ENCODE data around the gene MGAT5.
"Not testable (repeated sequence)": the region's sequence is repeated elsewhere in the genome, so short reads cannot be mapped to it uniquely, and the experiment has no call there.

Gene MGAT5

GRCh38 chr2:134468776-134469175, 214.9 kb downstream of the MGAT5 start:
- no peak for DNase-seq (ENCODE audit: low read depth in 2 of 2)

- no peak for DNase-seq (ENCODE audit: low read depth in 2 of 2)
These were observed 215.7 kb downstream of the MGAT5 start for GRCh38 chr2:134469516-134470115.

DNA sequence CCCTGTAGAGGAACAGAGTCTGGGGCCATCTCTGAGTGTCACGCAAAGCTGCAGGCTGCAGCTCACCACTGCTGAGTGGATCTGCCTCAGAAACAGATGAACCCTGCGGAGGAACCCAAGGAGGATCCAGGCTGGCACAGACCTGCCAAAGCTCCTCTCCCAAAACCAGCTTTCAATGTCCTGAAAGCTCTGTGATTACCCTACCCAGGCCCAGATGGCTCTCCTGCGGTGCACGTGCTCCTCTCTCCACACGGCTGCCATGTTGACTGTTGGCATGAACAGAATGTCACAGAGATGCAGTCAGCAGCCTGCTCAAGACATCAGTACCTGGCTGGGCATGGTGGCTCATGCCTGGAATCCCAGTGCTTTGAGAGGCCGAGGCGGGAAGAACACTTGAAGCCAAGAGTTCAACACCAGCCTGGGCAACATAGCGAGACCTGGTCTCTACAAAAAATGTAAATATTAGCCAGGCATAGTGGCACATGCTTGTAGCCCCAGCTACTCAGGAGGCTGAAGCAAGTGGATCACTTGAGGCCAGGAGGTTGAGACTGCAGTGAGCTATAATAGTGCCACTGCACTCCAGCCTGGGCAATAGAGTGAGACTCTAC, 216.8 kb downstream of the MGAT5 start:
- DNase-seq (ENCODE audit: low read depth in 2 of 2) = no peak

DNA sequence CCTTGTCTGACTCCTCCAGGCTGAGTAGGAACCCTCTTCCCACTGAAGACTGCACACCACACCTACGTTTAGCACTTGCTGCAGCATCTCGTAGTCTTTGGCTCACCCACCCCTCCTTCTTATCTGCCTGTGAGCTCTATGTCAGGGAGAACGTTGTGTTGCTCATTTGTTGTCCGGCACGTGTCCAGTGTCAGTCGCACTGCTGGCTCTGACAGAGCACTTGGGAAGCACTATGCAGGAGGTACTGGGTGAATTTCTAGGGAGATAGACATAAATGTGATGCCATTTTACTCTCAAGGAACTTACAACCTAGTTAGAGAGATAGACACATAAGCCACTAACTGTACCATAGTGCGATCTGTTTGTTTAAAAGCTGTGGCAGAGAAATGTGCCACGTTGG, 223.1 kb downstream of the MGAT5 start:
- not testable (repeated sequence) for DNase-seq (ENCODE audit: low read depth in 2 of 2)

DNA sequence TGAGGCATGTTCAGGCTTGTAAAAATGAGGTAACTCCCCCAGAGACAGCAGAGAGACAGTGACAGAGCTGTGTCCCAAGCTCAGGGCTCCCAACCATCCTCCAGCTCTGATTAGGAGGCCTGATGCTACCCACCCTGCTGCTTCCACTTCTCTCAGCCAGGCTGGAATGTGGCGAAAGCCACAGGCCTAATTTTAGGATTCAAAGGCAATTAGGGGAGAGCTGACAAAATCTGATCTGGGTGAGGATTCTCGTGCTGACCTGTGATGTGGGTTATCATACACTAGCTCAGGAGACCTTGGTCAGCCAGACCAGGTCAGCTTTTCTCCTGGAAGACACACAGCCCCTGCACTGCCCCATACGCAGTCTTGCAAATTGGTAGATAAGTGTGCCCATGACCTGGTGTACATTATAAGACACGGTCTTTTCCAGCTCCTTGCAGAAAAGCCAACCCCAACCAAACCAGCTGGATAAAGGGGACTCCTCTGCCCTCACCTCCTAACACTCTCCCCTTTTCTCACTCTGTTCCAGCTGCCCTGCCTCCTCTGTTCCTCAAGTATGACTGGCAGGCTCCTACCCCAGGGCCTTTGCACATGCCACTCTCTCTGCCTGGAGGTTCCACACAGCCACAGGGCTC, 225.9 kb downstream of the MGAT5 start:
- DNase-seq (ENCODE audit: low read depth in 2 of 2) = no peak

- DNase-seq (ENCODE audit: low read depth in 2 of 2) = no peak
These were observed 228.4 kb downstream of the MGAT5 start for GRCh38 chr2:134482131-134482723.

DNA sequence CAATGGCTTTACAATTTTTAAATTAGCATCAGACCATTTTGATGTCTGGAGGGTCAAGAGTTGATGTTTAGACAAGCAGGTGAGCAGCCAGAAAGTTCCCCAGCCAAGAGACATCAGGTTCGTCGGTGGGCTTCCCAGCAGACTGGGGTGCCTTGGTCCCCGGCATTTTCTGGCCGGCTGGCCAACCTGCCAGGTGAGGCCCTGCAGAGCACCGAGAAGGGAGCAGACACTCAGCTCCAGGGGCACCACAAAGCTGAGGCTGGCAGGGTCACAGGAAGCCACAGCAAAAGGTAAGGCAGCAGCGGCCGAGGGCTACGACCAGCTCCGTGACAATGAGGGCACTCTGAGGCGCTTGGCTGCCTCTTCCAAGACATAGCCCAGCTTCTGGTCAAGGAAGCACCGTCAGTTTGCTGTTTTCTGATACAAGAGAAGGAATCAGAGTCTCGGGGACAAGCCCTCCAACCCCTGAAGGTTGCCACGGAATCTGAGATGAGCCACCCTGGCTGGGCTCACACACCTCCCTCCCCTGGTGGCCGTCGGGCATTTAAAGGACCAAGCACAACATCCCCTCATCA, 229.0 kb downstream of the MGAT5 start:
- no peak for DNase-seq (ENCODE audit: low read depth in 2 of 2)

DNA sequence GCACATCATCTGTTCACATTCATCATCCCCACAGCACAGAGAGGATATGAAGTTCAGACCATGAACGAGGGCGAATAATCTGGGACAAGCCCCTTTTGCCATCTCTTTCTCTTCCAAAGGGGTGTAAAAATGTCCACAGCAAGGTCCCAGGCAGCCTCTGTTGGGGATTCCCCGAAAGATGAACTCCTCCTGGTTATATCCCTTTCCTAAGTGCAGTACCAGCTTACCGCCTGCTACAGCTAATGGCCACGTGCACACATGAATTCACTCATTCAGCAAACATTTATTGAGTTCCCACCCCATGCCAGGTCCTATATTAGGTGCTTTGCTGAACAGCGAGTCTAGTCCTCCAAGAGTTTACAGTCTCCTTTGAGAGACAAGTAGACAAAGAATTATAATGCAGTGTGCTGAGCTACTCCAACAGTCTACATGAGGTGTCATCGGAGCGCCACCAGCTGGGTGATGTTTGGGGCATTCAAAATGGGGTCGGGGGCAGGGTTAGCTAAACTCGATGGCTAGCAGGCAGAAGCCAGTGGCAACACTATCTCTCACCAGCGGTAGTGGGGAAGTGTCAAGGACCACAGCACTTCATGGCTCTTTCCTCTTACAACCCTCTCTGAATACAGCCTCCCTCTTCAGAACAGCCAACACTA, 236.0 kb downstream of the MGAT5 start:
- no peak for DNase-seq (ENCODE audit: low read depth in 2 of 2)

- no peak for DNase-seq (ENCODE audit: low read depth in 2 of 2)
These were observed 236.7 kb downstream of the MGAT5 start for GRCh38 chr2:134490559-134490958.

DNA sequence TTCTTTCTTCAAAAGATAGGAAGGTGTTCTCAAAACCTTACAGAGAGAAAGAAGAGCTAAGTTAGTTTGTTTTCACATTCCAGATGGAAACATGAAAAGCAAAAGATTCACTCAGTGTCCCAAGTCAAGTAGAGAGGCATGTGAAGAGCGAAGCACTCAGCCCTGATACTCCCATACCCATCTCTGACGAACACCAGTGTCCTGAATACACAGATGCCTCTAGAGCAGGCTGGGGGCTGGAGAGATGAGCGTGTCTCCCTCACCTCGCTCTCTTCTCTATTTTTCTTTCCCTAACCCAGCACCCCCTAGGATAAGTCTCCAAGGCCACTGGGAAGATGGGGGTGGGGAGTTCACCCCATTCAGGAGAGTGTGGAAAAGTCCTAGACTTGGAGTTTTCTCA, 237.2 kb downstream of the MGAT5 start:
- no peak for DNase-seq (ENCODE audit: low read depth in 2 of 2)

DNA sequence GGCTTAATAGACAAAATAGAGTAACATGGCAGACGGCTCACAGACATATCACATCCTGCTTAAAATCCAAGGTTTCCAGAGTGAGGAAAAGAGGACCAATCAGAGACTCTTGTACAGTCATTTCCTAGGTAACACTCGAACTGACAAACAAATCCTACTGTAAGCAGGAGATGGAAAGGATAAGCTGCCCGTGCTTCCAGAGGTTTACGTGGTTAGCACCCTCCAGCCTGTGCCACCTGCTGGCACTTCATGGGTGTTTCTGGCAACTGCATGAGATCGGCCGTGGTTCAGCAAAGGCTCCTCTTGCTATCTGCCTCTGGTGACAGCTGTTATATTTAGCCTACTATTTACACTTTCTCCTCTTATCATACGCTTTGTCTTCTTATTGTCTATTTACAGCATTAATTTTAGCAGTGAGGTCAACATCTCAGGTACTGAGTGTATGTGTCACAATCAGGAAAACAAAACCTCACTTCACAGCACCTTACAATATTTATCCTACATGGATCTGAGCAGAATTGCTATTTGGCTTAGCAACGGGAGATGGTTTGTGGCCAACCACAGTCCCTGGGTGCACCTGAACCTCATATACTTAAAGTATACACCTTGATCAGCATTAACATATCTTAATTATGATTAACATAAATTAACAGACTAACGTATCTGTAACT, 238.0 kb downstream of the MGAT5 start:
- DNase-seq (ENCODE audit: low read depth in 2 of 2) = no peak

DNA sequence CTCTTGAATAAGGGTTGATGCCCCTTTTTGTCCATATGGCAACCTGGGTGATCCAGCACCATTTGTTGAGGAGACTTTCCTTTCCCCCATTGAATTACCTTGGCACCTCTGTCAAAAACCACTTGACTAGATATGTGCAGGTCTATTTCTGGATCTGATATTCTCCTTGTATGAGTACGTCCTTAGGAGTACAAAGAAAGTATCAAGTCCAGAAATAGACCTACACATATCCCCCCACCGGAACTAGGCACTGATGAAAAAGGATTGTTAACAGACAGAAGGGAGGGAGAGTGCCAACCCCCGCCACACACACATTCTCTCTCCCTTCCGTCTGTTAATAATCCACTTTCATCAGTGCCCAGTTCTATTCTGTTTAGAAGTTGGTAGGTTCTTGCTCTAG, 239.9 kb downstream of the MGAT5 start:
- DNase-seq (ENCODE audit: low read depth in 2 of 2) = no peak

DNA sequence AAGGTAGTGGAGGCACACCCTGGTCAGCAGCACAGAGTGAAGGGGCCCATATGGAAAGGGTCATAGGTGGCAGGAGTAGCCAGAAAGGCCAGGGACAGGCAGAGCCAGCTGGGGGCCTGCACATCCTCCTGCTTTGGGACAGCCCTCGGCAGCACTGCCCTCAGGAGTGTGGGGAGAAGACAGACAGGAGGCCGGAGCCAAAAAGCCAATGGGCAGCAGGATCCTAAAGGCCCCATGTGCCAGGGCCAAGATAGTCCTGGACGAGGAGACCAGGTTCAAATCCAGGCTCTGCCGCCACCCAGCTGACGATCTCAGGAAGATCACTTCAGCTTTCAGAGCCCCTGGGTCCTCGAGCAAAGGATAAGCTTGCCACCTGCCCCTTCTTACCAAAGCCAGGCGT, 244.8 kb downstream of the MGAT5 start:
- no peak for DNase-seq (ENCODE audit: low read depth in 2 of 2)

GRCh38 chr2:134499307-134499926, 245.5 kb downstream of the MGAT5 start:
- DNase-seq (ENCODE audit: low read depth in 2 of 2) = no peak

DNA sequence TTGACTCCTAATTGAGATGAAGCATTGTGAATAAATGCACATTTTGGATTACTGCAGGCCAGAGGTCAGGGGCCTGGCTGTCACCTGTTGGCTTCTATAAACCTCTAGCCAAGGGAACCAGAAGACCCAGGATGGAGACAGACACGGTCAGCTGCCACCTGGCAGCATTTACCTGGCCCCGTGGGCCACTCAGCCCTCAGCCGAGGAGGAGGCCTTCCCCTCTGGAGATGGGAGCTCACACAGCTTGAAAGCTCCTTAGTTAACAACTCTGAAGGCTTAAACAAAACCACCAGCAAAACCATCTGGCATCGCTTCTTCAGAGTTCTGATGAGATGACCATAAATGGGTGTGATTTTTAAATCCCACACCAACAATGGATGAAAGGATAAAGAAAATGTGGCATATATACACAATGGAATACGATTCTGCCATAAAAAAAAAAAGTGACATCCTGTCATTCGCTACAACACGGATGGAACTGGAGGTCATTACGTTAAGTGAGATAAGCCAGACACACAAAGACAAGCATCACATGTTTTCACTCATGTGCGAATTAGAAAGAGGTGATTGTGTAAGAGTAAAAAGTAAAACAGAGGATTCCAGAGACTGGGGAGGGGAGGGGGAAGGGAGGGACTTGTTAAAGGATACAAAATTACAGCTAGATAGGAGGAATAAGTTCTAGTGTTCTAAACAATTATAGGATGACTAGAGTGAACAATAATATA, 246.5 kb downstream of the MGAT5 start:
- no peak for DNase-seq (ENCODE audit: low read depth in 2 of 2)

DNA sequence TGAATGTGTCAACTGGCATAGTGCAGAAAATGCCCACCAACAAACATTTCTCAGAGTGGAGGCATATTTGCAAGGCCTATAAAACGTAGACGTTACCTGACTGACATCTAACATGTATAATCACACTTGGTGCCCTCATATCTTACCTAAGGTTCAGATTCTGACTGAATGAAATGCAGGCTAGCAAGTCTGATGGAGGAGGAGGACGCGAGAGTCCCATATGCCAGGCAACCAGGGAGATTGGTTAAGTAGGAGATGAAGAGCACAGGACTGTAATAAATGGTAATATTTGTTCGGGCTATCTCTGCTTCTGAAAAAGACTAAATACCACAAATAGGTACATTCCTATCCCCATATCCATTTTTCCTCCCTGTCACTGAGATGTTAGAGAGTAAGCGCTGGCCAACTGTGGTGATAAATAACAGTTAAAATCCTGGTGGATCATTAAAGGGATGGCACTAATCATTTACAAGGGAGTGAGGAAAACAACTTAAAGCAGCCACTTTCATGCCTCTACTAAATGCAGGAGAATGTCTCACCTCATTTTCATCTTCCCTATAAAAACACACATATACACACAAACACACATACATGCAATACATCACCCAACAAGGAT, 247.7 kb downstream of the MGAT5 start:
- DNase-seq (ENCODE audit: low read depth in 2 of 2) = no peak

- no peak for DNase-seq (ENCODE audit: low read depth in 2 of 2)
These were observed 248.2 kb downstream of the MGAT5 start for GRCh38 chr2:134502104-134502503.

Measured in activated CD8-positive, alpha-beta memory T cell treated with anti-CD3 and anti-CD28 coated beads for 4 hours (primary cell).